ENCODE data around the gene COX15.
"Not testable (repeated sequence)": the region's sequence is repeated elsewhere in the genome, so short reads cannot be mapped to it uniquely, and the experiment has no call there.

The COX15 gene

DNA sequence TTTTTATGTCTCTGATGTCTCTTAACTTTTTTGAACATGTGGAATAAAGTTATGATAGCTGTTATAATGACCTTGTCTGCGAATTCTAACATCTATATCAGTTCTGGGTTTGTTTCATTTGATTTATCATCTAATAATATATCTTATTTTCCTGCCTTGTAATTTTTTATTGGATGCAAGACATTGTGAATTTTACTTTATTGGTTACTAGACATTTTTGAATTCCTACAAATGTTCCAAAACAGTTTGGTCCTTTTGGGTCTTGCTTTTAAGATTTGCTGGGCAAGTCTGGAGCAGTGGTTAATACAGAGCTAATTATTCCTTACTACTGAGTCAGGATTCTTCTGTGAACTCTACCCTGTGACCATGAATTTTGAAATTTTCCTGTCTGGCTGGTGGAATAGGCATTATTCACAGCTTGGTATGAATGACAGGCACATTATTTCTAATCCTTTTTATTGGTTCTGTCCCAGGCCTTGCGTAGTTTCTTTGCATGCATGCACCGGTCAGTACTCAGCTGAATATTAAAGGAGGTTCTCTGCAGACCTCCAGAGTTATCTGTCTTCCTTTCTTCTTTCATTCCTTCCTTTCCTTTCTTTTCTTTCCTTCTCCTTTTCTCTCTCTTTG lies 9.1 kb upstream of the COX15 start:
- DNase-seq: no peak

DNA sequence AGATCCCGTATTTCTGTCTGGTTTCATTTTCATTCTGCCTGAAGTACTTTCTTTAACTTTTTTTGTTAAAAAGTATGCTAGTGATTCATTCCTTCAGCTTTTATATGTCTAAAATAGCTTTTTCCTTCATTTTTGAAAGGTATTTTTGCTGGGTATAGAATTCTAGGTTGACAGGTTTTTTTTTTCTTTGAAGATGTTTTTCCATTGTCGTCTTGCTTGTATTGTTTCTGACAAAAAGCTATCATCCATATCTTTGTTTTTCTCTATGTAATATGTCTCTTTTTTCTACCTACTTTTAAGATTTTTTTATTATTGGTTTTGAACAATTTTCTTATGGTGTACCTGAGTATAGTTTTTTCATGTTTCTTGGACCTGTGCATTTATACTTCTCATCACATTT lies 8.3 kb upstream of the COX15 start:
- no peak for DNase-seq

DNA sequence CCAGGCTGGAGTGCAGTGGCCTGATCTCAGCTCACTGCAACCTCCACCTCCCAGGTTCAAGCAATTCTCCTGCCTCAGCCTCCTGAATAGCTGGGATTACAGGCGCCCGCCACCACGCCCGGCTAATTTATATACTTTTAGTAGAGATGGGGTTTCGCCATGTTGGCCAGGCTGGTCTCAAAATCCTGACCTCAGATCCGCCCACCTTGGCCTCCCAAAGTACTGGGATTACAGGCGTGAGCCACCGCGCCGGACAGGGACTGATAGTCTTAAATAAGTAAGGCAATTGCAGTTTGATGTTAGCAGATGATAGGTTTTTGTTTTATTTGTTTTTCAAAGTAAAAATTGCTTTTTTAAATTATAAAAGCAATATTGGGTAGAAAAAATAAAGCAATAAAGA lies 2.2 kb upstream of the COX15 start:
- not testable (repeated sequence) for DNase-seq

DNA sequence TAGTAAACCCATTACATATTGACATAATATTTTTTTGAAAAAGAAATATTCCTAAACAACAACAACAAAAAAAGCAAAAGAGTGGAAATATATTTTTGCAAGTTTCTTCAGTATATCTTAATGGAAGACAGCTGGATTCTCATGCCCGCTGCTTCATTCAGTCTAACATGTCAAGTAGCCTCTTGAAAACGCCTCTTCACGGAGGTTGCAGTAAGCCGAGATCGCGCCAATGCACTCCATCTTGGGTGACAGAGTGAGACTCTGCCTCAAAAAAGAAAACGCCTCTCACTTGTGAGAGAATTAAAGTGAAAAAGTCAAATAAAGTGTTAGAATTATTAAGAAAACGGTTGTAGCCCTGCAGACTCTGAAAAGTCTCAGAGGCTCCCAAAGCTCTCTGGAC lies 1.4 kb upstream of the COX15 start:
- no peak for DNase-seq

DNA sequence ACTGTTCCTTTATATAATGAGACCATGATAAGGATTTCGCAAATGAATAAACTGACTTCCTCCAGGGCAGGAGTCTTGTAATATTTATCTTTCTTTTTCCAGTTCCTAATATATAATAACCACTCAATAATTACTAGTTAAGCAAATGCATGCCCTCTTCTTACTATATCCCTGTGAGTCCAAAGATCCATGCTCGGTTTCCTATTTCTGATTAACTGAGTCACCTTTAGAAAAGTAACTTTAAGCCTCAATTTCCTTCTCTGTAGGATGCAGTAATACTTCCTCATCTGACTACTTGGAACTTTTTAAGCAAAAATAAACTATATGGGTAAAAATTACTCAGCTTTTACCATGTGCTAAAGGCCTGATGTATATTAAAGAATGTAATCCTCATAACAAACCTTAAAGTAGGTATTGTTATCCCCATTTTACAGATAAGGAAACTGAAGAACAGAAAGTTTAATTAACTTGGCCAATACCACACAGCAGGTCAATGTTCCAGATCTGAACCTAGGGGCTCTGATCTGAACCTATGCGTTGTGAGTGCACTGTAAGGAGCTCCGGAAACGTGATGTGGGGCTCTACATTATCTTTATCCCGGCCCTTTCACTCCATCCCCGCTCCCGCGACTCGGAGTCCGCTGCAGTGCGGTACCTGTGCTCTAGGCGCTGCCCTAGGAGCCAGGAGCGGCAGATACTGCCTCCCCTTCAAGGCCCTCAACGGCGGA lies 458 bp downstream of the COX15 start:
- DNase-seq: no peak

DNA sequence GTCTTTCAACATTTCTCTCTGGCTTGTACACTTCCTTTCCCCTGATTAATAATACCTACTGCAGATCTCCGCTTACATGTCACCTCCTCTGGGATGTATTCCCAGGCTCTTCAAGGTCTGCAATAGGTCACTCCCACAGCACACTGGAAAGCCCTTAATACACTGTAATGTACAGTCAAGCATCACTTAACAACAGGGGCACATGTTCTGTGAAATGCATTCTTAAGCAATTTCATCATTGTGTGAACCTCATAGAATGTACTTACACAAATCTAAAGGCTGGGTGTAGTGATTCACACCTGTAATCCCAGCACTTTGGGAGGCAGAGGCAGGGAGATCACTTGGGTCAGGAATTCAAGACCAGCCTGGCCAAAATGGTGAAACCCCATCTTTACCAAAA lies 1.9 kb downstream of the COX15 start:
- no peak for DNase-seq

DNA sequence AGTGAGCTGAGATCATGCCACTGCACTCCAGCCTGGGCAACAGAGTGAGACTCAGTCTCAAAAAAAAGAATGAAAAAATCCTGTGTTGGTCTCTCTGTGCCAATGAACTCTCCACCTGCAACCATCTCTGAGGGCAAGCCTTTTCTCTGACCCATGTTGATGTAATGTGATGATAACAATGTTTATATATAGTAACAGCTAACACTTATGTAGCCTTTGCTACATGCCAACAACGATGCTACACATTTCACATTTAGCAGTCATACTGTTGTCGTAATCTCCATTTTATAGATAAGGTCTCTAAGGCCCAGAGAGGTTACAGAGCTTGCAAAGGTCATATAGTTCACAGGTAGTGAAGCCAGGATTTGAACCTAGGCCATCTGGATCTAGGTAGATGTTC lies 11.5 kb downstream of the COX15 start:
- DNase-seq: no peak

DNA sequence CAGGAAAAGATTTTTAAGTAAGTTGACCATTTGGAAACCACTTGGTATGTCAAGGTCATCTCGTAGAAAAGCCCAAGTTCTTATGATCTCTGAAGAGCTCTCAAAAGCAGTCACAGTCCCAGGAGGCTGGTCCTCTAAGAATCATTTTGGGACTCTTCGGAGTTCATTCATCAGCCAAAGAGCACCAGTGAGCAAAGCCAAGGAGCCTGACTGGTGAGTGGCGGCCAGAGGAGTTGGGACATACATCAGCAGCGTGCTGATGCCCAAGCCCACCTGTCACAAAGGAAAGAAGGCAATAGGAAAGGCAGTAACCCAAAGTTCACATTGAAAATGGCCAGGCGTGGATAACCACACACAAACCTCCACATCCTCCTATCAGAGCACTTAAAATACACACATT lies 17.5 kb downstream of the COX15 start:
- DNase-seq: no peak

DNA sequence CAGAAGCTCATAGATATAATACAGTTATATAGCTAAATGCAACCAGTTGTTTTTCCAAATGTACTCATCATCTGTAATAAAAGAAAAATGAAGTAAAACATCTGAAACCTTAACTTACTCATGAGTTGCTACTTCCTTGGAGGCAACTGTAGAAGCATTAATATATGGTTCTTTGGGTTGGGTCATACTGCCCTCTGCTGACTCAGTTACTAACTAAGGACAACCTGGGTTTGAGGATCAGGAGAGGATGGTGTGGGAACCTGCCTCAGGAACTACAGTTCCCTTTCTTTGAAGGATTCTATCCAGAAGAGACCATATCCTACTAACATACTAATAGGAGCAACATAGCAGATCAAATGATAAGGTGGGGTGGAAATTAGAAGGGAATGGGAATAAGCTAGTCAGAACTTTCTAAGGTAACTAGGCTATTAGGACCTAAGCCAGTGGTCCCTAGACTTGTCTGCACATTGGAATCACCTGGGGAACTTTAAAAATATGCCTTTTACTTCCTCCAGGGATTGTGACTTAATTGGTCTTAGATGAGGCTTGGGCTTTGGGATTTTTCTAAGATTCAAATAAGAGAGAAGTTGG lies 20.7 kb downstream of the COX15 start:
- DNase-seq: peak; percentile 24

DNA sequence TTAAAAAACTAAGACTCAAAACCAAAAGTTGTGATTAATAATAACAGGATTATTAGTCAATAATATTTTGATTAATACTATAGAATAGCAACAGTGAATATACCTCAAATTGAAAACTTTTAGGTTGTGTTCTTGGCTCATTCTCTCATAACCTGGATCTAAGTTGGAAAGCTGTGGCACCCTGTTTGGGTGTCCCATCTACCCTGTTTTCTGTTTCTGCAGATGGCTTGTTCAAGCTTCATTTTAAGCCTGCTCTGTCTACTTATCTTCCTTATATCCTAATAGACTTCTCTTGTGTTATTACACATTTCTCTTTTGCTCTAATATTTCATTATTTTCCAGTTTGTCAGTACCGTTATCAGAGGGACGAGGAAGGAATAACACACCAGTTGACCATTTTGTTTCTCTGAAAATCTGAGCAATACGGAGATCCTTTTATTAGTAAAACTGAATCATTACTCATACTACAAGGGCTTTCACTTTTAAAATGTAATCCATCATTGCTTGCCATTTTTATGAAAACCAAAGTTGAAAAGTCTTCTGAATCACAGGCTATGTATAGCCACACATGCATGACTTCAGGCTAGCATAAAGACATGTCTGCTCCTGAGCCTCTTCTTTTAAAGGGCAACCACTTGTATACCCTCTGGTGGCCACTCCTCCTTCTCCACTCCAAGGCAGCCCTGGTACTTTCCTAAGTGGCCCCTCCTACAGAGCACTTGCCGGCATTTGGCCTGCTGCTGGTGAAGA lies 22.3 kb downstream of the COX15 start:
- DNase-seq: no peak

DNA sequence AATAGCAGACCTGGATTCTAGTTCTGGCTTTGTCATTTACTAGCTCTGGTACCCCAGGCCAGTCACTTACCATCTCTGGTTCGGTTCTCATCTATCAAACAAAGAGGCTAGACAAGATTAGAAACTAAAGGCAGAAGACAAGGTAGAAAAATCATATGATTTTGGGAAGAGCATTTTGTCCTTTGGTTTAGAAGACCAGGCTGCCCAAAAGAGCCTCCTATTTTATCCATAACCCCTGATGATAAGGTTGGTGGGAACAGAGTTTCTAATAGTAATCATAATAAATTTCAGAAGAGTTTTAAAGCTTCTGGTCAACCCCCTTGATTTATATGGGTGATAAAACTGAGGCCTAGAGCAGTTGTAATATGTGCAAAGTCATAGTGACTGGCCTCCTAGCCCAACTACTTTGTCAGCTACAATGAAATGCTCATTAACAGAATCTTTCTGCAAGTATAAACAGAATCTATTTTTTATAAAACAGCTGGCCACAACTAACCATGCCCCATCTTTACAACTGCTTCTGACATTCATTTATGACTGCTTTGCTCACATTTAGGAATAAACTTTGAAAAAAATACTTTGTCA lies 23.4 kb downstream of the COX15 start:
- DNase-seq: no peak

DNA sequence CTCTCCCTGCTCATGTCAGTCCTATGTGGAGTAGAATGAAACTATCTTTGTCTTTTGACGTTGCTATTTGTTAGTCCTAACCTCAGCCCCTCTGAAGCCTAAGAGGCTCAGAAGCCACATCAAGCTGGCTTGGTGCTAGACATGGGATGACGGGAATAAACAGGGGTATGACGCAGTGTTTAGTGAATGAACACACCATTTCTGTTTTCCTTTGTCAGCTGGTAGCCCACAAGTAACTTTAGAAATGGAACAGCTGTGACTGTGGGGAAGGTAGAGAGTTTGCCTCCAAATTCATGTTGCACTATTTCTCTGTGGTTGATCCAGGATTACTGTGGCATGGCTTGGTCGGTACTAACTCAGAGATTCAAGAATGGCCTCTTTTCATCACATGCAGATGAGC lies 31.3 kb downstream of the COX15 start:
- DNase-seq: no peak

DNA sequence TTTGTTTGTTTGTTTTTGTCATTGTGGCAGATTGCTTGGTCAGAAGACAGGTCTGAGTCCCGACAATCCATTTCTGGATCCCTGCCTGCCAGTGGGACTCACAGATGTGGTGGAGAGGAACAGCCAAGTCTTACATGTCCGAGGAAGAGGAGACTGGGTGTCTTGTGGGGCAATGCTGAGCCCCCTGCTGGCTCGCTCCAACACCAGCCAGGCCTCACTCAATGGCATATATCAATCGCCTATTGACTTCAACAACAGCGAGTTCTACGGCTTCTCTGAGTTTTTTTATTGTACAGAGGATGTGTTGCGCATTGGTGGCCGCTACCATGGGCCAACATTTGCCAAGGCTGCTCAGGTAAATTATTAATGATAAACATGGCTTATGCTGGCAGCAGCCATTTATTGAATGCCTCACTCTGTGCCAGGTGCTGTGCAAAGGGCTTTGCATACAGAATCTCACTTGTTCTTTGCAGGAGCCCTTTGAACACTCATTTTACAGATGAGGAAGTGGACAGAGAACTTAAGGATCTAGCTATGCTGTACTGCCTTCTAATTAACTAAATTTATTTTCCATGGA lies 33.3 kb downstream of the COX15 start:
- DNase-seq: no peak

DNA sequence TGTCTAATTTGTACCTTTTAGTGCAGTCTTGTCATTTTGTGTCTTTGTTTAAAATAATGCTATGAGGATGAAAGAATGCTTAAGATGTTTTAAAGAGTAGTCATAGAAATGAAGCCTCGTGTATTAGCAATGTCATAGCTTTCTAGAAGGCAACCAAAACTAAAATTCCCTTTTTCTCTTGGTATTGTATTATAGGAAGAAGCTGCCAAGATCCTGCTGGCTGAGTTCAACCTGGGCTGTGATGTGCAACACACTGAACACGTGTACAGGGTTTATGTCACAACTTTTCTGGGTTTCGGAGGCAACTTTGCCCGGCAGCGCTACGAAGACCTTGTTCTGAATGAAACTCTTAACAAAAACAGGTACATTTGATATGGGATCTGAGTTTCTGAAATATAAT lies 36.2 kb downstream of the COX15 start:
- DNase-seq: no peak

DNA sequence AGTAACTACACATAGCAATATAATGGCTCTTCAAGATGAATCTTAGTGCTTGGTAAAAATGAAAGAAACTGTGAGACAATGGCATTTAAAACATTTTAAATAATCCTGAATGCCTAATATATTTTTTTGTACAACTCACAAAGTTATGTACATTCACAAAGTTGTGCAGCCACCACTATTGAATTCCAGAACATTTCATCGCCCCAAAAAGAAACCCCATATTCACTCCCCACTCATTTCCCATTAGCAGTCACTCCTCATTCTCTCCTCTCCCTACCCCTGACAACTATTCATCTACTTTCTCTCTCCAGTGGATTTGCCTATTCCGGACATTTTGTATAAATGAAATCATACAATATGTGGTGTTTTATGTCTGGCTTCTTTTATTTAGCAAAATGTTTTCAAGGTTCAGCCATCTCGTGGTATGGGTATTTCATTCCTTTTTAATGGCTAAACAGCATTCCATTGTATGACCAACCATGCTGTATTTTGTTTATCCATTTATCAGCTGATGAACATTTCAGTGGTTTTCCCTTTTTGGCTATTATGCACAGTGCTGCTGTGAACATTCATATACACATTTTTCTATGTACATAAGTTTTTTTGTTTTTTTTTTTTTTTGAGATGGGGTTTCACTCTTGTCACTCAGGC lies 37.9 kb downstream of the COX15 start:
- DNase-seq: no peak

DNA sequence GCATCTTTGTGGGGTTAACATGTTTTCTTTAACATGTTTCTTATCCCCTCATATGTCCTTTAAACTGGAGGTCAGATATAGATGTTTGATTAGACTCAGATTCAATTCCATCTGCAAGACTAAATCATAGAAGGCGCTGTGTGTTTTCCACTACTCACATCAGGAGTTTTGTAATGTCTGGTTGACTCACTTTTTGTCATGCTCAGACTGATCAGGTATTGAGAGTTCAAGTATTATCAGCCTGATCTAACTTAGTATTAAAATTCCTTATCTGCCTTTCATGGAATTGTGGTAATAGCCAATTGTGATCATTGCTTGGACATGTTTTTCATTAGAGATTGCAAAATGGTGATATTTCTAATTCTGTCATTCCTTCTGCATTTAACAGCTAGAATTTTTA lies 42.5 kb downstream of the COX15 start:
- no peak for DNase-seq

DNA sequence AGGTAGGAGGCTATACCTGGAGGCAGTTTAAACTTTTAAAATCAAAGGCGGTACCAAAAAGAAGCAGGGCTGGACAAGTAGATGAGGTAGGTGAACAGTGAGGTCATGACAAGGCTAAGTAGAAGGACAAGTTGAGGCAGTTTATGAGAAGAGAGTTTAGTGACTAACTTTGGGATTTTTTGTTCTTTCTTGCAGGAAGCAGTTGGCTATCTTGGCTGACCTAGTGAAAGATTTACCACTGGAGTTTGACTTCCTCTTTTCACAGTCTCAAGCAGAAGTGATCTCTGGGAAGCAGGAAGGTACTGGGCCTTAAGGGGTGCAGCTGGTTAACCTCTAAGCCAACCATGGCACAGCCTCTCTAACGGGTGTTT lies 46.3 kb downstream of the COX15 start:
- no peak for DNase-seq

DNA sequence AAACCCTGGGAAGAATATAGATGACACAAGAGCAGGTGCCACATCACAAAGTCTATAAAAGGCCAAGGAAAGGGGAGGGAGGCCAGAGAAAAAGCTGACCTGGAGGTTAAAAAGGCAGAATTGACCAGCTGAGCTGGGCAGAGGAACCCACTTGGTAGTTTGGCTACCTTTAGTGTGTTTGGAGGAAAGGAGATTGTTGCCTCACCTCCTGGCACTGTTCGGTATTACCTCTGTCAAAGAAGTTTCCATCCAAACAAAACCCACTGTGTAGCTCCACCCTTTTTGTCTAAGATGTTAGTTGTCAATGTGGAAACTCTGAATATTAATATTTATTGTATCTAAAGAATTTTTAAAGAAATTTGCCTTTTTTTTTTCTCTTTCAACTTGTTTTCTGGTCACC lies 49.2 kb downstream of the COX15 start:
- DNase-seq: no peak

Measured in CD4-positive, alpha-beta T cell treated with Interleukin-4 for 4 hours (primary cell).